KMS-11 (cell line): ENCODE measurements around the gene KLF17.

Experiments
- H2AFZ ChIP-seq: fragments of 200-600 bp; sonication (generic); 2 replicates; pipeline ENCODE4 v1.6.1; 2016; ENCODE audit warnings: antibody characterized with exemption, mixed run types, low read depth
- H3K27ac ChIP-seq: fragments of 200-600 bp; sonication (generic); 2 replicates; pipeline ENCODE4 v1.6.1; 2016; ENCODE audit warnings: mild to moderate bottlenecking, mixed run types
- H3K27me3 ChIP-seq: fragments of 200-600 bp; sonication (generic); 2 replicates; pipeline ENCODE4 v1.6.1; 2017; ENCODE audit warnings: mild to moderate bottlenecking, low read depth, mixed run types, moderate library complexity; ENCODE audit not compliant: insufficient read depth
- H3K36me3 ChIP-seq: fragments of 200-600 bp; sonication (generic); 2 replicates; pipeline ENCODE4 v1.6.1; 2017; ENCODE audit warnings: mild to moderate bottlenecking, mixed run types; ENCODE audit not compliant: insufficient read depth
- H3K4me1 ChIP-seq: fragments of 200-600 bp; sonication (generic); 2 replicates; pipeline ENCODE4 v1.6.1; 2016; ENCODE audit warnings: mild to moderate bottlenecking, low read depth, mixed run types; ENCODE audit not compliant: poor library complexity, severe bottlenecking
- H3K4me2 ChIP-seq: fragments of 200-600 bp; sonication (generic); 2 replicates; pipeline ENCODE4 v1.7.0; 2016; ENCODE audit warnings: mild to moderate bottlenecking, mixed run types
- H3K4me3 ChIP-seq: fragments of 200-600 bp; sonication (generic); IDR thresholded peaks from 2 replicates; pipeline ENCODE4 v1.6.1; 2017; ENCODE audit warnings: low read depth, low read length, mixed read lengths; ENCODE audit not compliant: insufficient read depth
- H3K79me2 ChIP-seq: fragments of 200-600 bp; sonication (generic); 2 replicates; pipeline ENCODE4 v1.6.1; 2016; ENCODE audit warnings: low read depth, mixed run types; ENCODE audit not compliant: insufficient read depth
- H3K9ac ChIP-seq: fragments of 200-600 bp; sonication (generic); 2 replicates; pipeline ENCODE4 v1.6.1; 2016; ENCODE audit warnings: mild to moderate bottlenecking, mixed run types
- H4K20me1 ChIP-seq: fragments of 200-600 bp; sonication (generic); 2 replicates; pipeline ENCODE4 v1.6.1; 2016; ENCODE audit warnings: mild to moderate bottlenecking, mixed run types; ENCODE audit not compliant: insufficient read depth
- CTCF ChIP-seq: fragments of 200-600 bp; sonication (generic); conservative IDR thresholded peaks from 2 replicates; pipeline ENCODE4 v1.6.1; 2017; ENCODE audit warnings: low read depth, mild to moderate bottlenecking, antibody characterized with exemption, low read length, moderate library complexity, mixed read lengths

Gene KLF17

GRCh38 chr1:44103270-44104131 lies 15.1 kb upstream of the KLF17 start:
- TF ChIP-seq CTCF: no peak
- Histone ChIP-seq H4K20me1 (no peaks in the 10 kb centered on the region), H3K27me3 (no peaks in the 10 kb centered on the region), H3K4me1 (no peaks in the 10 kb centered on the region), H3K27ac (no peak overlapping the region), H3K9ac (no peak overlapping the region), H3K4me2 (no peak overlapping the region), H3K4me3 (no peak overlapping the region), H3K36me3 (no peaks in the 10 kb centered on the region), H2AFZ (no peak overlapping the region), H3K79me2 (no peaks in the 10 kb centered on the region)

DNA sequence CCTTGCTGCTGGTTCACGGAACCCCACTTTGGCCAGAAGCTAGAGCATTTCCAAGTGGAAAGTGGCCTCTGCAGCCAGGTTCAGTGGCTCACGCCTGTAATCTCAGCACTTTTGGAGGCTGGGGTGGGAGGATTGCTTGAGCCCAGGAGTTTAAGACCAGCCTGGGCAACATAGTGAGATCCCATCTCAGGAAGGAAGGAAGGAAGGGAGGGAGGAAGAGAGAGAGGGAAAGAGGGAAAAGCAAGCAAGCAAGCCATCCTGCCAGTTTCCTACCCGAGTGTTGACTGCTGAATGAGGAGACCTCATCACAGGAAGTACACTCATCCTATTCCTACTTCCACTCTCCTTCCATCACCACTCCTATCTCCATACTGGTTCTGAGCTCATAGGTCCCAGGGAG lies 12.8 kb upstream of the KLF17 start:
- TF ChIP-seq CTCF: no peak
- Histone ChIP-seq H3K4me1 (no peaks in the 10 kb centered on the region), H3K4me2 (no peak overlapping the region), H3K27me3 (no peaks in the 10 kb centered on the region), H2AFZ (no peak overlapping the region), H3K4me3 (no peak overlapping the region), H3K36me3 (no peaks in the 10 kb centered on the region), H3K79me2 (no peaks in the 10 kb centered on the region), H3K27ac (no peak overlapping the region), H3K9ac (no peak overlapping the region), H4K20me1 (no peaks in the 10 kb centered on the region)

DNA sequence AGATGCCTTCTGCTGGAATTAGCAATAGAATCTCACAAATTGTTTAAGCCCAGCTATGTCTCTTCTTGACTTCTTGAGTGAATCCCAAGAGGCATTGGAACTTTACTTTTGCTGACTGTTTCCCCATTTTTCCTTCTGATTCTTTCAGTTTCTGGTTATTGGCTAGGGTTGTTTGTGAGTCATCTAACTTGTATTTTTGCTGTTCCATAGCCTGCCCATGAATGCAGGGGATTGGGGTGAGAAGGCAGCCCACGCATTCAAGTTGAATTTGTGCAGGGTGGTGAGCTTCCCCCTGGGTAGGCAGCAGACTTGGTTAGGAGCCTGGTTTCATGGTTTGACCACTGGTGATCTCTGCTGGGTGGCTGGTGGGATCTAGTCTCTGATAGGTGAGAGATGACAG lies 10.4 kb upstream of the KLF17 start:
- no peak for TF ChIP-seq CTCF
- no peaks in the 10 kb centered on the region for H3K36me3 ChIP-seq
- no peak overlapping the region for H3K27ac ChIP-seq
- no peaks in the 10 kb centered on the region for H3K79me2 ChIP-seq
- no peak overlapping the region for H3K4me2 ChIP-seq
- no peaks in the 10 kb centered on the region for H3K27me3 ChIP-seq
- H2AFZ ChIP-seq: no peak overlapping the region
- H4K20me1 ChIP-seq: no peaks in the 10 kb centered on the region
- H3K4me3 ChIP-seq: no peak overlapping the region
- H3K4me1 ChIP-seq: peaks cover 10% of the 10 kb centered on the region
- no peak overlapping the region for H3K9ac ChIP-seq

DNA sequence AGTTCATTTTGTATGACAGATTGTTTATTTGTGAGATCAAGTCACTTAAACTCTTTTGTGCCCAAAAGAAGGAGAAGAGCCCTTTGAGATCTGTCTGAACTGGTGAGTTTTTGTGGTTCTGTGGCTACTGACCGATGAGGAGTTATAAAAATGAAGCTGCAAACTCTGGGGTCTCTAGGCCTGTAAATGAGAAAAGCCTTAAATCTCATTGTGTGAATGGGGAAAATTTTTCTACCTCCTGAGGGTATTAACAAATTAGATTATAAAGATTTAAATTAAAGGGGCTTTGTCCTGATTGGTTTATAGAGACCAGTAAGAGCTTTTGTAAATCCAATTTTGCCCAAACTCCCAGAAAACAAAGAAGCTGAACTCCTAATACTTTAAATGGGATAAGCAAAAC lies 9.7 kb upstream of the KLF17 start:
- Histone ChIP-seq H3K27me3 (no peaks in the 10 kb centered on the region), H3K36me3 (no peaks in the 10 kb centered on the region), H3K79me2 (no peaks in the 10 kb centered on the region), H3K9ac (no peak overlapping the region), H3K27ac (no peak overlapping the region), H3K4me3 (no peak overlapping the region), H2AFZ (no peak overlapping the region), H3K4me1 (peaks cover 15% of the 10 kb centered on the region), H4K20me1 (no peaks in the 10 kb centered on the region), H3K4me2 (no peak overlapping the region)
- TF ChIP-seq CTCF: no peak
